Kidney epithelial cell (primary cell): Measurements from ENCODE around the gene UBXN7. TPM values are rescaled to one million over a fixed set of nuclear protein-coding genes. Genes with fewer than 3 reads are reported as not detected.
"Not testable (repeated sequence)": the region's sequence is repeated elsewhere in the genome, so short reads cannot be mapped to it uniquely, and the experiment has no call there.

ENCODE experiments used
- DNase-seq: peaks from one replicate; pipeline ENCODE4 v3.0.0-alpha.2; 2010; ENCODE audit warnings: low read depth
- H3K27me3 ChIP-seq: 2 replicates; pipeline ENCODE4 v1.6.0; 2011; ENCODE audit warnings: low read length; ENCODE audit not compliant: control insufficient read depth, insufficient read depth
- H3K36me3 ChIP-seq: 2 replicates; pipeline ENCODE4 v1.5.1; 2011; ENCODE audit warnings: low read length; ENCODE audit not compliant: control insufficient read depth, insufficient read depth
- H3K4me3 ChIP-seq: 2 replicates; pipeline ENCODE4 v1.5.1; 2011; ENCODE audit warnings: low read depth, mild to moderate bottlenecking, control low read depth, low read length
- total RNA-seq: library from RNA; depleted of rRNA; stranded (reverse); fragments of >200 nt; gene quantifications from 2 replicates; pipeline ENCODE4 v1.2.3, GENCODE V29; 2015
- TF ChIP-seq, protein P1 (sequence below): IDR thresholded peaks from 2 replicates; pipeline ENCODE4 v1.5.1; 2011; ENCODE audit warnings: mild to moderate bottlenecking, moderate library complexity, low read length, control low read depth, inconsistent platforms; ENCODE audit not compliant: insufficient read depth, poor library complexity, severe bottlenecking

UBXN7 gene, protein sequence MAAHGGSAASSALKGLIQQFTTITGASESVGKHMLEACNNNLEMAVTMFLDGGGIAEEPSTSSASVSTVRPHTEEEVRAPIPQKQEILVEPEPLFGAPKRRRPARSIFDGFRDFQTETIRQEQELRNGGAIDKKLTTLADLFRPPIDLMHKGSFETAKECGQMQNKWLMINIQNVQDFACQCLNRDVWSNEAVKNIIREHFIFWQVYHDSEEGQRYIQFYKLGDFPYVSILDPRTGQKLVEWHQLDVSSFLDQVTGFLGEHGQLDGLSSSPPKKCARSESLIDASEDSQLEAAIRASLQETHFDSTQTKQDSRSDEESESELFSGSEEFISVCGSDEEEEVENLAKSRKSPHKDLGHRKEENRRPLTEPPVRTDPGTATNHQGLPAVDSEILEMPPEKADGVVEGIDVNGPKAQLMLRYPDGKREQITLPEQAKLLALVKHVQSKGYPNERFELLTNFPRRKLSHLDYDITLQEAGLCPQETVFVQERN
- total RNA-seq, result 13.0 and 16.4 TPM in 2 replicates

DNA sequence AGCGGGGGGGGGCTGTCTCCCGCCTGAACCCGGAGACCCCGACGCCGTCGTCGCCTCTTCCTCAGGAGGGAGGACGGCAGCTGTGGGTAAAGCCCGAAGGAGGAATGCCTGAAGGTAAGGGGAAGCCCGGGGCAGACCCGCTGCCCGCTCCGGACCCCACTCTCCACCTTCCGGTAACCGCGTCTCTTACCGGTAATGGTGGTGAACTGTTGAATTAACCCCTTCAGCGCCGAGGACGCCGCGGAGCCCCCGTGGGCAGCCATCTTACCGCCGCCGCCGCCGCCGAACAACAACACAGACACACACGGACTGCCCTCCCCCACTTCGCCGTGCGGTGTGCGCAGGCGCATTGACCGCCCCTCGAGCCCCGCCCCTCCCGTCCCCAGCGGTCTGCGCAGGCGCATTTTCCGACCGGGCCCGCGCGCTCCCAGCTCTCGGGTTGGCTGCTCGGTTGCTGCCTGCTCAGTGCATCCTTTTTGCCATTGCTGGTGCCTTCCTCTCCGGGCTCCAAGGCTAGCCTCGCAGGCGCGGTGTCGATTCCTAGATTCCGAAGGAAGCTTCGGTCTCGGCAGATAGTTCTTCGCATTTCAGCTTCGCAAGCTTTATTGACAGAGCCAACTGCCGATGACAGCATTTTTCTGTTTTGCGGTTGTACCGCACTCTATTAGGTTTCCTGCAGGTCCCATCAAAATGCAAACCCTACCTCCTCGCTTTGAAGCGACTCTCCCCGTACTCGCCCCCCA lies at the start of gene UBXN7:
TSS of gene UBXN7 (minus strand) at position 291 of the 743 bp plus-strand sequence. CDS start at position 263, 28 bp downstream.
- Histone ChIP-seq H3K4me3 (peak within 1 kb of the TSS; percentile 97), H3K36me3 (no peaks in the 10 kb centered on the region), H3K27me3 (no peaks in the 10 kb centered on the region)
- TF ChIP-seq, protein P1, sequence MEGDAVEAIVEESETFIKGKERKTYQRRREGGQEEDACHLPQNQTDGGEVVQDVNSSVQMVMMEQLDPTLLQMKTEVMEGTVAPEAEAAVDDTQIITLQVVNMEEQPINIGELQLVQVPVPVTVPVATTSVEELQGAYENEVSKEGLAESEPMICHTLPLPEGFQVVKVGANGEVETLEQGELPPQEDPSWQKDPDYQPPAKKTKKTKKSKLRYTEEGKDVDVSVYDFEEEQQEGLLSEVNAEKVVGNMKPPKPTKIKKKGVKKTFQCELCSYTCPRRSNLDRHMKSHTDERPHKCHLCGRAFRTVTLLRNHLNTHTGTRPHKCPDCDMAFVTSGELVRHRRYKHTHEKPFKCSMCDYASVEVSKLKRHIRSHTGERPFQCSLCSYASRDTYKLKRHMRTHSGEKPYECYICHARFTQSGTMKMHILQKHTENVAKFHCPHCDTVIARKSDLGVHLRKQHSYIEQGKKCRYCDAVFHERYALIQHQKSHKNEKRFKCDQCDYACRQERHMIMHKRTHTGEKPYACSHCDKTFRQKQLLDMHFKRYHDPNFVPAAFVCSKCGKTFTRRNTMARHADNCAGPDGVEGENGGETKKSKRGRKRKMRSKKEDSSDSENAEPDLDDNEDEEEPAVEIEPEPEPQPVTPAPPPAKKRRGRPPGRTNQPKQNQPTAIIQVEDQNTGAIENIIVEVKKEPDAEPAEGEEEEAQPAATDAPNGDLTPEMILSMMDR, result no peak
- peak; percentile 51 for DNase-seq

DNA sequence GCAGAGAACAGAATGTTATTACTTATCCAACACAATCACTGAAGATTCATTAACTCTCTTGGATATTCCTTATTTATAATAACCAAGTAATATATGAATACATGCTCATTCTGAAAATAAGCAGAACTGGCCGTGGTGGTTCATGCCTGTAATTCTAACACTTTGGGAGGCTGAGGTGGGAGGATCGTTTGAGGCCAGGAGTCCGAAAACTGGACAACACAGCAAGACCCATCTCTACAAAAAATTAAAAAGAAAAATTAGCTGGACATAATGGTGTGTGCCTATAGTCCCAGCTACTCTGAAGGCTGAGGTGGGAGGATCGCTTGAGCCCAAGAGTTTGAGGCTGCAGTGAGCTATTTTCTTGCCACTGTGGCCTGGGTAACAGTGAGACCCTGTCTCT lies 45.5 kb upstream of the UBXN7 start:
- no peak overlapping the region for H3K4me3 ChIP-seq
- H3K27me3 ChIP-seq, result no peaks in the 10 kb centered on the region
- TF ChIP-seq, protein P1, result no peak
- no peak for DNase-seq
- no peaks in the 10 kb centered on the region for H3K36me3 ChIP-seq

DNA sequence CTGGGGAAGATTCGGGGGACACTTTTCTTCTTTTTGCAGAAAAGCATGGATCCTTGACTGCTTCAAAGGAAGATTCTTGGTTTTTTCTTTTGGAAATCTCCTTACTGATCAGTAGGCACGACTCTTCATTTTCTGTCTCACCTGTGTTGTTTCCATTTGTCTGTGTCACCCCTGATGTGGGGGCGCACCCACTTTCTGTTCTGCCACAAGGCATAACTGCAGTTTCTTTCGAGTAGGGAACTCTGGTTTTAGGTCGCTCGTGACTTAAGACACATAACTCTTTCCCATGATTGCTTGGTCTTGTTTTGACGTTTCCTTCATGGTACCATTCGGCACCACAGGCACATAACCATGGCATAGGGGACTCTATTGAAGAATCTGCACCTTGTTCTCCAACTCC lies 40.1 kb upstream of the UBXN7 start:
- no peak for DNase-seq
- no peaks in the 10 kb centered on the region for H3K27me3 ChIP-seq
- TF ChIP-seq, protein P1, result no peak
- no peak overlapping the region for H3K4me3 ChIP-seq
- no peaks in the 10 kb centered on the region for H3K36me3 ChIP-seq

DNA sequence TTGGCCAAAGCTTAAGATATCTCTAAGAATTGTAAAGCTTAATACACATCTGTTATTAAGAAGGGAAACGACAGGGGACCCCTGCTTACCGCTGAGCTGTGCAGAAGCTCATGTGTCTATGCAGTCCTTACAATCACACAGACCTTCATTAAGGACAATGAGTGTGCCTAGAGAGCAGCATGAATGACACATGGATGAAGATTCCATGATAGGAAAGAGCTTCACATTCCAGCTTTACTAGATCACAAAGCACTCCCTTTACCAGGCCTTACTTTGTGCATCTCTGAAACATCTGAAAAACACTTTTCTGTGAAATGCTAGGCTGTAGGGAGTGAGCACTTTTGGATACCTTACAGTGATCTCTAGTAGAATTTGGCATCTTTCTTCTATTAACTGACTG lies 39.3 kb upstream of the UBXN7 start:
- no peak for DNase-seq
- TF ChIP-seq, protein P1, result no peak
- Histone ChIP-seq H3K27me3 (no peaks in the 10 kb centered on the region), H3K4me3 (no peak overlapping the region), H3K36me3 (no peaks in the 10 kb centered on the region)

DNA sequence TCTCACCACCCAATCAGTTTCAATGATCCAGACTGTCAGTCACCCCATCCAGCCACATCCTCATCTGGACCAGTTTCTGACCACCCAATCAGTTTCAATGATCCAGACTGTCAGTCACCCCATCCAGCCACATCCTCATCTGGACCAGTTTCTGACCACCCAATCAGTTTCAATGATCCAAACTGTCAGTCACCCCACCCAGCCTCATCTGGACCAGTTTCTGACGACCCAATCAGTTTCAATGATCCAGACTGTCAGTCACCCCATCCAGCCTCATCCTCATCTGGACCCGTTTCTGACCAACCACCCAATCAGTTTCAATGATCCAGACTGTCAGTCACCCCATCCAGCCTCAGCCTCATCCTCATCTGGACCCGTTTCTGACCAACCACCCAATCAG lies 38.0 kb upstream of the UBXN7 start:
- not testable (repeated sequence) for H3K27me3 ChIP-seq, DNase-seq, H3K36me3 ChIP-seq, H3K4me3 ChIP-seq

DNA sequence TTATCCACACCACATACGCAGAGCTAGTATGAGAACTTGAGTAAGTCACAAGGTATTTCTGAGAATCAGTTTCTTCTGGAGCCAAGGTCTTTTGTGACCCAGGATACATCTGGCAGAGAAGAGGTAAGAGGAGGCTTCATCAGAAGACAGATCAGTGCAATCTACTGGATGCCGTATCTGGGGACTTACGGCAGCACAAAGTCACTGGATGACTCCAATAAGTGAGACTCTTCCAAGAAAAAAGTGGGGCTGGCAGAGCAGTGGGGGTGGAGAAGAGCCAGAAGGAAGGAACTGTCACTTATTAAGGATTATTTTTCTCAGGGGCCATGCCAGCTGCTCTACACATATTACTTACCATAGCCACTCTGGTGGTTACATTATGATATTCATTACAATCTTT lies 31.6 kb upstream of the UBXN7 start:
- no peak for DNase-seq
- H3K27me3 ChIP-seq, result no peaks in the 10 kb centered on the region
- TF ChIP-seq, protein P1, result no peak
- H3K4me3 ChIP-seq, result no peak overlapping the region
- H3K36me3 ChIP-seq, result no peaks in the 10 kb centered on the region
